GM23338 (cell line): ENCODE data around the gene GPR63. TPM values are rescaled to one million over a fixed set of nuclear protein-coding genes. Genes with fewer than 3 reads are reported as not detected.

Experiments
- ATAC-seq: fragments of 200-7000 bp; cut with Tn5 transposase; 3 replicates; pipeline ENCODE4 v1.9.1; 2020
- DNase-seq: peaks from one replicate; pipeline ENCODE4 v3.0.0-alpha.2; 2015; ENCODE audit warnings: low spot score
- H2AFZ ChIP-seq: fragments of 200-600 bp; sonication (generic); 2 replicates; pipeline ENCODE4 v1.8.0; 2016; ENCODE audit warnings: antibody characterized with exemption, mild to moderate bottlenecking, moderate library complexity
- H3F3A ChIP-seq: fragments of 200-600 bp; sonication (generic); replicated peaks from 2 replicates; pipeline ENCODE4 v1.8.0; 2017; ENCODE audit warnings: antibody characterized with exemption, mixed run types, low read depth
- H3K27ac ChIP-seq: fragments of 200-600 bp; sonication (generic); 2 replicates; pipeline ENCODE4 v1.6.1; 2016; ENCODE audit warnings: low read depth
- H3K27me3 ChIP-seq: fragments of 200-600 bp; sonication (generic); 2 replicates; pipeline ENCODE4 v1.8.0; 2016; ENCODE audit warnings: mild to moderate bottlenecking, mixed run types, moderate library complexity; ENCODE audit not compliant: insufficient read depth
- H3K36me3 ChIP-seq: fragments of 200-600 bp; sonication (generic); 2 replicates; pipeline ENCODE4 v1.8.0; 2016; ENCODE audit warnings: mild to moderate bottlenecking; ENCODE audit not compliant: insufficient read depth
- H3K4me1 ChIP-seq: fragments of 200-600 bp; sonication (generic); 2 replicates; pipeline ENCODE4 v1.8.0; 2016; ENCODE audit warnings: mild to moderate bottlenecking, moderate library complexity; ENCODE audit not compliant: insufficient read depth
- H3K4me2 ChIP-seq: fragments of 200-600 bp; sonication (generic); 2 replicates; pipeline ENCODE4 v1.7.1; 2017; ENCODE audit warnings: mixed run types
- H3K4me3 ChIP-seq: fragments of 200-600 bp; sonication (generic); 2 replicates; pipeline ENCODE4 v1.6.1; 2016; ENCODE audit warnings: mixed run types
- H3K79me2 ChIP-seq: fragments of 200-600 bp; sonication (generic); replicated peaks from 2 replicates; pipeline ENCODE4 v1.8.0; 2017; ENCODE audit warnings: mild to moderate bottlenecking; ENCODE audit not compliant: insufficient read depth
- H3K9me2 ChIP-seq: fragments of 200-600 bp; sonication (generic); 2 replicates; pipeline ENCODE4 v1.8.0; 2017; ENCODE audit not compliant: insufficient read depth
- H4K20me1 ChIP-seq: fragments of 200-600 bp; sonication (generic); replicated peaks from 2 replicates; pipeline ENCODE4 v1.8.0; 2017; ENCODE audit warnings: mild to moderate bottlenecking; ENCODE audit not compliant: insufficient read depth
- H3K27ac Mint-ChIP-seq: 2 replicates; pipeline ENCODE4 v1.8.0; 2020; ENCODE audit warnings: inconsistent platforms, mild to moderate bottlenecking, moderate library complexity, mixed read lengths
- H3K27me3 Mint-ChIP-seq: 3 replicates; pipeline ENCODE4 v1.8.0; 2022; ENCODE audit warnings: low read depth, mild to moderate bottlenecking, moderate library complexity, mixed read lengths, inconsistent platforms; ENCODE audit not compliant: insufficient read depth, poor library complexity
- H3K36me3 Mint-ChIP-seq: 3 replicates; pipeline ENCODE4 v1.8.0; 2021; ENCODE audit warnings: low read depth, mild to moderate bottlenecking, inconsistent platforms, moderate library complexity, mixed read lengths
- H3K4me1 Mint-ChIP-seq: 3 replicates; pipeline ENCODE4 v1.8.0; 2020; ENCODE audit warnings: mild to moderate bottlenecking, inconsistent platforms, mixed read lengths
- H3K4me3 Mint-ChIP-seq: 3 replicates; pipeline ENCODE4 v1.8.0; 2021; ENCODE audit warnings: moderate library complexity, mild to moderate bottlenecking, inconsistent platforms, mixed read lengths
- H3K9me3 Mint-ChIP-seq: 3 replicates; pipeline ENCODE4 v1.8.0; 2020; ENCODE audit warnings: moderate library complexity, mild to moderate bottlenecking, inconsistent platforms, mixed read lengths
- CREB1 ChIP-seq: fragments of 250-450 bp; sonication (Bioruptor Pico); IDR thresholded peaks from 2 replicates; pipeline ENCODE4 v1.5.0; 2020; ENCODE audit warnings: low read depth, mild to moderate bottlenecking, moderate library complexity
- CTCF ChIP-seq, 2 experiments: fragments of 200-600 bp in 1 of 2; sonication (generic) in 1 of 2; conservative IDR thresholded peaks; 2 replicates each; pipeline versions ENCODE4 v1.5.1 to v1.6.1; 2016 to 2017; ENCODE audit warnings: antibody characterized with exemption in 2 of 2, low read depth in 2 of 2, mild to moderate bottlenecking in 2 of 2, moderate library complexity in 1 of 2
- ETS1 ChIP-seq: IDR thresholded peaks from 2 replicates; pipeline ENCODE4 v1.6.1; 2016; ENCODE audit warnings: antibody characterized with exemption
- EZH2 ChIP-seq: fragments of 200-600 bp; sonication (generic); IDR thresholded peaks from one replicate; pipeline ENCODE4 v1.8.0; 2017; ENCODE audit warnings: antibody characterized with exemption, mild to moderate bottlenecking, low read depth; ENCODE audit not compliant: unreplicated experiment
- EZH2phosphoT487 ChIP-seq: fragments of 200-600 bp; sonication (generic); IDR thresholded peaks from one replicate; pipeline ENCODE4 v1.8.1; 2018; ENCODE audit warnings: antibody characterized with exemption; ENCODE audit not compliant: unreplicated experiment
- JUNB ChIP-seq: IDR thresholded peaks from one replicate; pipeline ENCODE4 v1.6.1; 2016; ENCODE audit warnings: antibody characterized with exemption; ENCODE audit not compliant: unreplicated experiment
- NANOG ChIP-seq: IDR thresholded peaks from 2 replicates; pipeline ENCODE4 v1.6.1; 2016; ENCODE audit warnings: antibody characterized with exemption, borderline replicate concordance
- POLR2AphosphoS5 ChIP-seq: IDR thresholded peaks from 2 replicates; pipeline ENCODE4 v1.6.1; 2016; ENCODE audit warnings: antibody characterized with exemption, low read depth
- REST ChIP-seq: IDR thresholded peaks from one replicate; pipeline ENCODE4 v1.6.1; 2018; ENCODE audit warnings: antibody characterized with exemption; ENCODE audit not compliant: unreplicated experiment
- ZNF114 ChIP-seq: fragments of 250-450 bp; sonication (Bioruptor Pico); IDR thresholded peaks from 2 replicates; pipeline ENCODE4 v1.5.0; 2020; ENCODE audit warnings: mild to moderate bottlenecking, moderate library complexity
- ZNF331 ChIP-seq: fragments of 250-450 bp; sonication (Bioruptor Pico); IDR thresholded peaks from 2 replicates; pipeline ENCODE4 v1.5.0; 2020; ENCODE audit warnings: low read depth, mild to moderate bottlenecking, moderate library complexity
- ZNF462 ChIP-seq: fragments of 250-450 bp; sonication (Bioruptor Pico); IDR thresholded peaks from 2 replicates; pipeline ENCODE4 v1.5.0; 2020; ENCODE audit warnings: mild to moderate bottlenecking, moderate library complexity
- polyA plus RNA-seq: library from polyadenylated mRNA; unstranded; fragments of >200 nt; fragmentation: Nextera tagmentation; extraction: Ambion mirVana; gene quantifications from 2 replicates; pipeline ENCODE4 v1.2.1, GENCODE V29; 2016
- total RNA-seq: library from RNA; depleted of rRNA; stranded (reverse); fragments of >200 nt; shearing (Covaris generic); gene quantifications from 2 replicates; pipeline ENCODE4 v1.2.3, GENCODE V29; 2014

Gene GPR63
- total and polyA plus RNA-seq, 2 experiments from 2014 or later: 5.4 to 19.3 TPM

- Mint-ChIP-seq H3K4me3 (no peak overlapping the region), H3K9me3 (no peaks in the 10 kb centered on the region), H3K4me1 (peaks cover under 1% of the 10 kb centered on the region; the same call in 2 of the 3 replicates), H3K36me3 (peaks cover 13% of the 10 kb centered on the region; the same call in 2 of the 3 replicates), H3K27me3 (no peaks in the 10 kb centered on the region), H3K27ac (no peak overlapping the region)
- peaks cover 5% of the 10 kb centered on the region; the same call in 1 of the 2 replicates for H3K36me3 ChIP-seq
- H3K79me2 ChIP-seq: peaks cover 93% of the 10 kb centered on the region
- no peak overlapping the region for H3K27ac ChIP-seq
- ATAC-seq (no peak), DNase-seq (no peak)
- no peaks in the 10 kb centered on the region for H3F3A ChIP-seq
- H3K4me2 ChIP-seq: no peak overlapping the region
- H3K4me3 ChIP-seq: no peak overlapping the region
- TF ChIP-seq EZH2: no peak
- no peak for TF ChIP-seq JUNB
- no peak for TF ChIP-seq CREB1 (CRISPR knock-in tag)
- TF ChIP-seq ETS1: no peak
- TF ChIP-seq ZNF114: no peak
- no peak for TF ChIP-seq REST
- no peak for TF ChIP-seq EZH2phosphoT487
- TF ChIP-seq ZNF462 (CRISPR knock-in tag): no peak
- no peak for TF ChIP-seq NANOG
- TF ChIP-seq POLR2AphosphoS5: no peak
- TF ChIP-seq ZNF331 (CRISPR knock-in tag): no peak
- no peak for TF ChIP-seq CTCF (conservative IDR thresholded peaks at IDR 0.05; ENCODE audit: low read depth in 2 of 2)
- no peaks in the 10 kb centered on the region for H3K4me1 ChIP-seq
- H3K9me2 ChIP-seq: no peaks in the 10 kb centered on the region
- no peak overlapping the region for H2AFZ ChIP-seq
- peaks cover 7% of the 10 kb centered on the region; the same call in 1 of the 2 replicates for H4K20me1 ChIP-seq
- no peaks in the 10 kb centered on the region for H3K27me3 ChIP-seq
Observed at GRCh38 chr6:96826865-96827264, 10.4 kb downstream of the GPR63 start.
